HG02588 (cell line): ENCODE results near the gene PTPN3.

Experiments used
- ATAC-seq: cut with Tn5 transposase; IDR thresholded peaks from one replicate; pipeline ENCODE4 v1.9.1; 2021; ENCODE audit warnings: mild to moderate bottlenecking, moderate library complexity; ENCODE audit not compliant: unreplicated experiment

Gene PTPN3

DNA sequence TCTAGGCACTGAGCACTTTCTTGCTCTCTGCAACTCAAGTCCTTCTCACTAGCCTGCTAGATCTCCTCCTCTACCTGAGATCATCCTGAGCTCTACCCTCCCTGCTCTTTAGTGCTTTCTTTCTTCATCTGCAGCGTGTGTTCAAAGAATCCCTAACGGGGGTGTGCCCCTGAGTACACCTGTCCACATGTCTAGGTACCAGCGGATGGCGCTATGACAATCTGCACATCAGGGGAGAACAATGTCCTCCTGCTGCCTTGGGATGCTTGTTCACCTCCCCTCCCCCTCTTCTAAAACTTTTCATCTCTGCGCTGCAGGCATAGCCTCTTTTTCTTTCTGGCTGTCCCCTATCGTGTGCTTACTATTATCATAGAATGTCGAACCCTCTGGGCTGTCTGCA, 42.7 kb downstream of the PTPN3 start:
- ATAC-seq, result no peak

DNA sequence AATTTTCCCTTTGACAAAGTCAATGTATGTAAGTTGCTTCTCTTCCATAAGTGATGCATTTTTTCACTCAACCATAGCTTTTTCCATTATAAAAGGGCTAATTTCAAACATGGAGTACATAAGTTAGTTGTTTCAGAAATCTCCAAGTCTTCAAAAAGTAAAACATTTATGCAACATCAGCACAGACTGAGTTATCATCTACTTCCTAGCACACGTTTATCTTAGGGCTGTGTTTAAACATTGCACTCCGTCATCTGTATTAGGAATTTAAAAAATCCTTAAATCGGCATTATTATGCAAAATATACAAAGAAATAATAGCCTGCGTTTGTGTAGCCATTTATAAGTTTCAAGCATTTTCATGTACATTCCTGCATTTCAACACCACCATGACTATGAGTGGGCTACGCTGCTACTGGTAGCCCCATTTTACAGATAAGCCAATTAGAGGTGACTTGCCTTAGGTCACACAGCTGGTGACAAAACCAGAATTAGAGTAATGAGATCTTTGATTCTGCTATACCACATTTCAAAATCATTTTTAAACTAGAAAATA, 43.4 kb downstream of the PTPN3 start:
- no peak for ATAC-seq

DNA sequence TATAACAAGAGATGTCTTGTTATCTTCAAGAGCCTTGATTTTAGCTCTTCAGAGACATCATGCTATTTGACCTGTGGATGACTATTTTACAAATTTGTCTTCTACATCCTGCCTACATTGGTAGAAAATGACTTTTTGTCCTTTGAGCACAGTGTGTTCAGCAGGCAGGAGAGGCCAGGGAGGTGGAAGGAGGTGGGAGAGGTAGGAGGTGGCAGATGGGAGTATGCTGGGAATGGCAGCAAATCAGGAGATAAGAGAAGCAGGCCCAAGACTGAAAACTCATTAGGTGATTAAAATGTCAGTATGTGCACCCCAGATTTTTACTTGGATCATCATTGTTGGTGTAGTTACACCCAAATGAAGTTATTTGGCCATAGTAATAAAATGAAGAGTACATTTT, 44.1 kb downstream of the PTPN3 start:
- no peak for ATAC-seq

DNA sequence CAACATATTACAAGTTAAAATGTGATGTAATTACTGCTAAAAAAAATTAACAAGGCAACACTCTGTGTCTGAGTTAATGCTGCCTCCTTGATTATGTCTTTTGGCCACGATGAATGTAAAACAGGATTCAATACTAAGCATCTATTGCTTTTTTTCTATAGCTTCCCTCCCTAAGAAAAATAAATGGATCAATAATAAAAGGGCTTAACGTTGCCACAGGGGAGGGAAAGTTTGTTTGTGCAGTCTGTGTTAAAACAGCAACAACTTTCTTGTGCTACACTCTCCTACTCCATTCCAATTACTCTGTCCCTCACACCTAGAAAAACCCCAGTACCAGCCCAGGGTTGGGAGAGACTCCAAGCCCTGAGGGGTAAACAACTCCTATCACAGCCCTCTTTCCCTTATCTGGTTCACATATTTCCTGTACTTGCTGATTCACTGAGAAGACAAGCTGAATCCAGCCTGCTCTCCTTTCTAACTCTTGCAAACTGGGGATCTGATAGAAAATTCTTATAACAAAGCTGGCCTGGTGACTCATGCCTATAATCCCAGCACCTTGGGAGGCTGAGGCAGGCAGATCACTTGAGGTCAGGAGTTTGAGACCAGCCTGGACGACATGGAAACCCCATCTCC, 44.8 kb downstream of the PTPN3 start:
- no peak for ATAC-seq

DNA sequence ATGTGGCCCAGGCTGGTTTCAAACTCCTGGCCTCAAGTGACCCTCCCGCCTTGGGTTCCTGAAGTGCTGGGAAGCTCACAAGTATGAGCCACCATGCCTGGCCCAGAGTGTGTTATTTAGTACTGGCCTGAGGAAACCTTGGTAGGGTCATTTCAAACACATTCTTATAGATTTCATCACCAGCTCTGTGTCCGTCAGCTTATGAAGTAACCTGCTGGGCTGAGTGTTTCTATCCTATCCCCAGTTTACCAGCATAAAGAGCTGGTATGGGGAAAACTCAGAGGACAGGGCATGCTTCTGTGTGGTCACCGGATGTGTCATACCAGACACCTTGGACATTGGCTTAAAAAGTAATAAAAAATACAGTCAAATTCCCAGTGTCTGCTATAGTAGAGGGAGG, 45.3 kb downstream of the PTPN3 start:
- no peak for ATAC-seq

DNA sequence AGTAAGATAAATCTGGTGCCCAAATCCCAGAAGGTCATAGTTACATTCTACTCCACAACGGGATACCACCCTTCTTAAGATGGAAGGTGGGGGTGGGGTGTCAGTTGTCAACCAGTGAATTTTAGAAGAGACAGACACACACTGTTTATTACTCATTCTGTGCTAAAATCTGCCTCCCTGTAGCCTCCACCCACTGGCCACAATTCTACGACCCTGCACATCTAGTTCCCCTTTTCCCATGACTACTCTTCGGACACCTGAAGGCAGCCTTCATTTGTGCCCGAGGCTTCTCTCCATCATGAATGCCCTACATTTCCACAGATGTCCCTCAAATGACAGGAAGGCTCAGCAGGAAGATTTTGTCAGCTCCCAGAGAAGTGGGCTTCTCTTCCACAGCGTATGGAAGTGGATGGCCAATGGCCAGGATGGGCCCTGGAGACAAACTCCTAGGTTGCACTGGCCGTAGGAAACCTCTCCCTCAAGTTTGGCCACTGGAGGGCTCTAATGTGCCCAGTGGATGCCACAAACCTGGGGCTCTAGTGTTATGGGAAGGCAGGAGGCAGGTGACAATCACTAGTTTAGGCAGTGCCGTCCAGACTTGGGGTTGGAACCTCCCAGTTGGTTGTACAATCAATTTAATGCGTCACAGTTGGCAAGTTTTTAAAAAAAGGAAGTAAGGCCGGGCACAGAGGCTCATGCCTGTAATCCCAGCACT, 46.6 kb downstream of the PTPN3 start:
- no peak for ATAC-seq

DNA sequence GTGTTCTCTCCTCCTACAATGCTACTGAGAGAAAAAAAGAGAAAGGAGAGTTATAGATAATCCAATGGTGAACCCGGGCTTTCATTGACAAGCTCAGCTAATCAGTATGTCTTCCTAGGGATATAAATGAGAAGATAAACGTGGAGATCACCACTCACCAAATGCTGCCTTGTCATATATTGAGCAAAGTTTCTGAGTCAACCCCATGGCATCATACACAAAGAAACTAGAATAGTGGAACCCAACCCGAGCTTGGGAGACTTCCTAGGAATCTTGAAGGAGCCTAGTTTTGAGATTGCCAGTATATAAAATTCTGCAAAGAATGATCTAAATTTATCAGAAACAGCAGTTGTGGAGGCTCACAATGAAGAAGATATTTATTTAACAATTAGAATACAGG, 47.8 kb downstream of the PTPN3 start:
- no peak for ATAC-seq

DNA sequence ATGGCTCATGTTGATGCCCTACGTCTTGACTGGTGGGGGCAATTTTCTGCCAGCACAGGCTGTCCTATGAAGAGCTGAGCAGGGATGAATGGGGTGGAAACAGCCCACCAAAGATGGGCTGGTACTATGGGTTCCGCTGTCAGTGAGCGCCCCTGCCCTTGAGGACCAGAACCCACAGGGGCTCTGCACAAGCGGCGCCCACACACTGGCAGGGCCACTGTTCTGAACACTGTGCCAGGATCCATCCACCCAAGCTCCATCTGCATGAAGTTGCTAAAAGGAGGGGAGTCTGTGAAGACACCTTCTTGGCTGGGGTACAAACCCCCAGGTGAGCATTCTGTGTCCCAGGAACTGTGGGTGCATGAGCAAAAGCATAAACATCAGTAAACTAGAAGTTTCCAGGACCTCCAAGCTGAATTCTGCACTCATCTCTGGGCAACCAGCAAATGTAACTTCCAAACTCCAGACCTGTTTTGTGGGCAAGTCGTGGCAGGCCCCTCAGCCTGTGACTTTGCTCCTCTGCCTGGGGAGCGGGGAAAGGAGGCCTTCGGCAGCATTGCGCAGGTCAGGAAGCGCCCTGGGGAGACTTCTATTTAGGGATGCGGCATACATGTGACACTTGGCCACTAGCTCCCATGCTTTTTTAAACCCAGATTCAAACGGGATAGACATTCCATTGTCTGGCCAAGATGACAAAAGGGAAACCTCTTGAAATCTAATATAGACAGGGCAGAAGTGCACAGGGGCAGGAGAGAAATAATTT, 48.9 kb downstream of the PTPN3 start:
- ATAC-seq, result no peak

DNA sequence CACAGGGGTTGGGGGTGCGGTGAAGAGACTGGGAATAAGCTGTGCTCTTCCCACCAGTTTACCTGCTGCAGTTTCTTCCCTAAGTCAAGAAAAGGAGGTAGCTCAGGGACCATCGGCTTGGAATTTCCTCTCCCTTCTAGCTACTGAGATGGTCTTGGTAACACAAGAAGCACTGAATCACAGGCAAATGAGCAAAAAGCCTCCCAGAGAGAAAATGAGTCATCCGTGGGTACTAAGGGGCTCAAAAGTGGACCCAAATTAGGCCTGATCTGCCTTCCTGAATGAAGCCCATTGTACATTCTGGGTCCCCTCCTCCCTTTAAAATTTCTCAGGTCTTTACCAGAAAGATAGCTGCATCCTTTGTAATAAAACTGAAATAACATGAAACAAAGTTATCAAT, 49.9 kb downstream of the PTPN3 start:
- ATAC-seq, result no peak

DNA sequence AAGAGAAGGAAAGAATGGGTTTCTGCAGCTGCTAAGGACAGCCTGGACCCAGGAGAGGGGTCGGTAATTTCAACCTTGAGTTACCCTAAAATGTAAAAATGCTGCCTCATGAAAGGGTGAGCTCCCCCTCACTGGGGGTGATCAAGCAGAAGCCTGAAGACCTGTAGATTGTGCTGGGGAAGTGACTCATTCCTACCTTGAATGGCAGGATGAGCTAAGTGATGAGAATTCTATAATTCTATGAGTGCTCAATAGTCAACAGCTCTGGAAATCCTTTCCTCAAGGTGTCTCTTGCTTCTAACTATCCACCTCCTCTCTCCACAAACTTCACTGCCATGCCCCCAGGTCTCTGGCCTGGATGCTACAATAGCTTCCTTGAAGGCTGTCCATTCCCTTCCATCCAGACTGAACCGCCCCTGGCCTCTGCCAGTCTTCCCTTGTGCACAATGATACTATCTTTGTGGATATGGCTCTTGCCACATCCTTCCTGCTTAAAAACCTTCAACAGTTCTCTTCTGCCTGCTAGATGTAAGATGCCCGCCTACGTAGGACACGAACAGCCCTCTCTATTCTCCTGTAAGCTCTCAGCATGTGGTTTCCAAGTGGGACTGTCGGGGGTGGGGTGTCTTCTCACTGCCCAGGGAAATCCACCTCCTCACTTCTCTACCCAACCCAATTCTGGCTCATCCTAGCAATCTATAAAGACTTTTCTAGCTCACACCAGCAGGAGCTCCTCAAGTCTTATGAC, 50.6 kb downstream of the PTPN3 start:
- no peak for ATAC-seq

DNA sequence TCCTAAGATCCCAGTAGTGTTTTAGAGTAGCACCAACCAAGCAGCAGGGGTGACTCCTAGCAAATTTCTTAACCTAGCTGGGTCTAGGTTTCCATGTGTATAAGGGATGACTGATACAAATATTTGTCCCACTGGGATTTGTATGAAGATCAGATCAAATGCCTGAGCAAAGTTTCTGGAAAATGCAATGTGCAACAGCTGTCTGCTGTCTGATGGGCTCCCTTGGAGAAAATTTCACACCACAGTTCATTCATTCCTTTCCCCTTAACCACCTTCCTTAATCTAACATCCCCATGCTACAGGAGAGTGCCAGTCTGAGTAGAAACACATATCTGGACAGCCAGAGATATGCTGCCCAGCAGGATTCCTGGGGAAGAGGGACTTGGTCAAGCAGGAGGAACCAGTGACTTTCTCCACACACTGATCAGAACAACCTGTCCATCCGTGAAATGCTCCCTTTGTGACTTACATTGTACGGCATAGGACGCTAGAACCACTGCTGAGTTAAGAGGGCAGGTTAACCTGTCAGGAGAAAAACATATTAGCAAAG, 53.3 kb downstream of the PTPN3 start:
- ATAC-seq, result no peak

DNA sequence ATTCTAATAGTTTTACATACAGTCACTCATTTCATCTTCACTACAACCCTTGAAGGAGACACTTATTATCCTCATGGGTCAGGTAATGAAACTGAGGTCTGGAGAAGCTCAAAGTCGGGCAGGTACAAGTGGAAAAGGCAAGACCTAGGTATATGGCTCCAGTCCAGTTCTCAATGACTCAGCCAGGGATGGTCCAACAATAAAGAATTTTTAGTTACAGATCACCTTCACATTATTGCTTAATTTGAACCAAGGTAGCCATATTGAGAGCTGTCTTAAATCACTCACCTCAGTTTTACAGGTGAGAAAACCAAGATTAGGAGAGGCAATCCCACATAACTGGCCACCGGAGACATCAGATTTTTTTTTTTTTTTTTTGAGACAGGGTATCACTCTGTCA, 55.4 kb downstream of the PTPN3 start:
- ATAC-seq, result no peak

DNA sequence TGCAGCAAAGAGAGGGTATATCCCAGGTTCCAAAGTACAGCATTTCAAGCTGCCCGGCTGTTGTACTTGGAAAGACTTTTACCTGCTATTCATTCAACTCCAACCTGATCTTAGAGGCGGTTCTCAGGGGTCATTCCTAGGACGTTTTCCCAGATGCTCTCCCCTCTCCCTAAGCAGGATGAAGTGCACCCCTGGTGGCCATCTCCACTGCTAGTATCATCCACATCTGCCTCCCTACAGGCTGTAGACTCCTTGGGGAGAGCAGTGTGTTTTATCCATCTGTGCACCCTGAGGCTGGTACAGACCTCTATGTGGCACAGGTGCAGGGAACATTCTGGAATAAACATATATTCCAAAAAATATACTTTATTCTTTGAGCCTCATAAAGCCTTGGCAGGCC, 56.8 kb downstream of the PTPN3 start:
- ATAC-seq, result no peak

DNA sequence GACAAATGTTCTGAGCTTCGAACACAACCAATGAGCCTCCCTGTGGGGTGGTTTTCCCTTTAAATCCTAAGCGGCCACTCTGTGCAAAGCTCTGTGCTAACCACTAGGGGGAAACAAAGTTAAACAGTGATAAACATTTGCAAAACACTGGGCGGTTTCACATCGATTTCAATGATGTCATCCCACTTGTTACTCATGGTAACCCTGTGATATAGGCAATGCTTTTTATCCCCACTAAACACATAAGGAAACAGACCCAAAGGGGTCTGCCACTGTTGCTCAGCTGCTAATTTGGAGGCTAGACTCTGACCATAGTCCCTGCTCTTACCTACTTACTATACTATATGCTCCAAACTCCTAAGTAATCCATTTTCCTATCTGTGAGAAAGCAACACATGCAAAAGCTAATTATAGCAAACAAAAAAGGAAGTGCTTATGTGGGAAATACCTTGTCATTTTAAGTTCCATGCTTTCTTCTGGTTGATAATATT, 57.3 kb downstream of the PTPN3 start:
- ATAC-seq, result peak; percentile 94

DNA sequence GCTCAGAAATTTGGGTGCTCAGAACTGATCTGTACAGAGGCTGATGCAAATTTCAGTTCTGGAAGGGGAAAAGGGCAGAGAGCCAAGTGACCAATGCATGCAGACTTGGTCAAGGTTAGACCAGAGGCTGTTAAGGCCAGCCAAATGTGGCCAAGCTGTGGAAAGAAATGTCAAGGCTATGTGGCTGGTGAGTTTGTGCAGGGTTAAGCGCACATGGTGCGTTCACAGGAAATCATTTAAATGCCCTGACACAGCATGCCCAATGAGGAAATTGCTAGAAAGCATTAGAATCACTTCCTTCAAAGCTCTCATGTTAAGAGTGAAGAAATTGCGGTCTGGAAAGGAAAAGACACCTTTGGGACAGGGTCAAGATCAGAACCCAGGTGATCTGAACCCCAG, 58.0 kb downstream of the PTPN3 start:
- ATAC-seq, result peak; percentile 28

DNA sequence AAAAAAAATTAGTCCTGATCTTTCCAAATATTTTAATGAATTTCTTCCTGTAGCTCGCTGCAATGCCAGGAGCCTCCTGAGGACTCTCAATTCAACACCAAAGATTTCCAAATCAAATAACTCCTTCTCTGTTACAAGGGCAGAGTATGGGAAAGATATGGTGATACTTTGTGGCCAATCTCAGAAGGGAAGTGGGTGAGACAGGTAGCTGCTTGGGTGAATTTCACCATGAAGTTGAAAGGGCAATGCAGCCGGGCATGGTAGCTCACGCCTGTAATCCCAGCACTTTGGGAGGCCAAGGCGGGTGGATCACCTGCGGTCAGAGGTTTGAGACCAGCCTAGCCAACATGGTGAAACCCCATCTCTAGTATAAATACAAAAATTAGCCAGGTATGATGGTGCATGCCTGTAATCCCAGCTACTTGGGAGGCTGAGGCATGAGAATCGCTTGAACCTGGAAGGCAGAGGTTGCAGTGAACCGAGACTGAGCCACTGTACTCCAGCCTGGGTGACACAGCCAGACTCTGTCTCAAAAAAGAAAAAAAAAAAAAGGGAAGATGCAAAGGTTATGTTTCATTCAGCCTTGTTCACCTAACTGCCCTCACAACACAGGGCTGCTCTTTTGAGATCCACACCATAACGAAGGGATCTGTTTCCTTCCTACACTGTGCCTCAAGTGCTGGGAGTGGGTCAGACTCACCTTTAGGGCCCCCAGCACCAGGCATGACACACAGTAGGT, 58.6 kb downstream of the PTPN3 start:
- no peak for ATAC-seq

DNA sequence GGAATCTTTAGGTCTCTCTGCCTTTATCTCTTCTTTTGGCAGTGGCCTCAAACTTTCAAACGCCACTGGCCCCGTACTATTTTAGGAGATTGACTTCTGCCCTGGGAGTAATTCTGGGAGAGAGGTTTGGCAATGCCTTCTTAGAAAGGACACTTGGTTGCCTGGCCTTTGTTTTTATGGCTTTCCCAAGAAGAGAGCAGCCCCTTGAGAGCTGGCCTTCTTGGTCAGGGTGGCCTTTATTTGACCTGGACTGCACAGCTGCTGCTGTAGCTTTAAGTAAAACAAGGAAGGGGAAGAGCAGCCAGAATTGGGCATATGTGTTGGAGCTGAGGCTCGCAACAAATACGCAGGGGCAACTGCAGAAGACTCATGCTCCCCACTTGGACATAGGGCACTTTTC, 60.8 kb downstream of the PTPN3 start:
- no peak for ATAC-seq

DNA sequence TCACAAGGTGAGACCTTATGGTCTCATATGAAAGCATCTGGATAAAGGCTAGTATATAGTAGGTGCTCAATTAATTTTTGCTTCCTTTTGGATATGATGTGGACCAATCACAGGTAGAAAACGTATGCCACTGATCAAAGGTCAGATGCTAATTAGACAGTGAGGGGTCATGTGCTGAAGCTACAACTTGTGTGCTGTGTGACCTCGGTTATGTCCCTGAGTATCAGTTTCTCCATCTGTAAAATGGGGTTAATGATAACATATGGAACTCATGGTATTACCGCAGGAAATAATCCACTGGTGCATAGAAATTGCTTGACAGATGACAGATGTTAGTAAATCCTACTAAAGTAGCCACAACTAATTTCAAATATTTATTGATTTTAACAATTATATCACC, 62.0 kb downstream of the PTPN3 start:
- ATAC-seq, result no peak

DNA sequence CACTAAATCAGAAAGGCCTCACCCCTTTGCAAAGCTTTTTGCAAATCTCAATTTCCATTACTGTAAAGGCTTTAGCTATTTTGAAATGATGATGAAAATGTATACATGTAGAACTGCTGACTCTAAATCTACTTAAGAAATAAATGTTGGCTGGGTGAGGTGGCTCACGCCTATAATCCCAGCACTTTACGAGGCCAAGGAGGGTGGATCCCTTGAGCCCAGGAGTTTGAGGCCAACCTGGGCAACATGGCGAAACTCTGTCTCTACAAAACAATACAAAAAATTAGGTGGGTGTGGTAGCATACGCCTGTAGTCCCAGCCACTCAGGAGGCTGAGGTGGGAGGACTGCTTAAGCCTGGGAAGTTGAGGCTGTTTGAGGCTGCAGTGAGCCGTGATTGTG, 64.6 kb downstream of the PTPN3 start:
- no peak for ATAC-seq

DNA sequence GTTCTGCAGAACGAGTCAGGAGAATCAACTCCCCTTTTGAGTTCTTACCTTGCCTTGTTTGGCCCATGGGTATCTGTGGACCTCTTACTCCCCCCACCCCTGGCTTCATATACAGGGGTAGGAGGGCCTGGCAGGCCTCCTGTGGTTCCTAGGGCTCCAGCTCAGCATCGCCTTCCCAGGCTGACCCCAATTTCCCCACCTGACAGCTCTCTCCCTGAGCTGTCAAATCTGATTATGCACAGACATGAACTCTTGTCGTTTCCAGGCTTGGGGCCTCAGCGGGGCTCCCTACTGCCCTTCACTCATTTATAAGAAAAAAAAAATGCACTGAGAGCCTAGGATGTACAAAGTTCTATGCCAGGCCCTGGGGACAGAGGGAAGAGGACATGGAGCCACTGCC, 67.9 kb downstream of the PTPN3 start:
- no peak for ATAC-seq
